Spleen (tissue), 11 donors: Measurements from ENCODE around the gene TENT4B. TPM values are rescaled to one million over a fixed set of nuclear protein-coding genes. Genes with fewer than 3 reads are reported as not detected.
"Not testable (repeated sequence)": the region's sequence is repeated elsewhere in the genome, so short reads cannot be mapped to it uniquely, and the experiment has no call there.

Source experiments
- DNase-seq: peaks from one replicate; pipeline ENCODE4 v3.0.0-alpha.2; 2020
- H3K27ac ChIP-seq, 8 donors: fragments of 200-600 bp; sonication (generic) in 7 of 8; 1 replicate in 4 of 8; 2 replicates in 4 of 8; pipeline versions ENCODE4 v1.5.0 to v1.8.0; 2016 to 2021; ENCODE audit warnings: inconsistent platforms in 4 of 8, mild to moderate bottlenecking in 4 of 8, moderate library complexity in 1 of 8
- H3K27me3 ChIP-seq, 7 donors: fragments of 200-600 bp; sonication (generic) in 6 of 7; replicated peaks in 1 of 7; 1 replicate in 4 of 7; 2 replicates in 3 of 7; pipeline versions ENCODE4 v1.5.0 to v1.8.0; 2016 to 2021; ENCODE audit warnings: inconsistent platforms in 3 of 7, mild to moderate bottlenecking in 1 of 7
- H3K36me3 ChIP-seq, 6 donors: fragments of 200-600 bp; sonication (generic) in 5 of 6; 1 replicate in 4 of 6; 2 replicates in 2 of 6; pipeline versions ENCODE4 v1.5.0 to v1.8.0; 2016 to 2021; ENCODE audit warnings: inconsistent platforms in 2 of 6
- H3K4me1 ChIP-seq, 6 donors: fragments of 200-600 bp; sonication (generic) in 5 of 6; 1 replicate in 3 of 6; 2 replicates in 3 of 6; pipeline versions ENCODE4 v1.5.0 to v1.8.0; 2016 to 2021; ENCODE audit warnings: inconsistent platforms in 3 of 6
- H3K4me3 ChIP-seq, 8 donors: fragments of 200-600 bp; sonication (generic) in 7 of 8; 1 replicate in 4 of 8; 2 replicates in 4 of 8; pipeline versions ENCODE4 v1.5.0 to v1.8.0; 2016 to 2021; ENCODE audit warnings: inconsistent platforms in 4 of 8, mild to moderate bottlenecking in 4 of 8, moderate library complexity in 2 of 8
- H3K9me3 ChIP-seq, 8 donors: fragments of 200-600 bp; sonication (generic) in 7 of 8; 1 replicate in 4 of 8; 2 replicates in 4 of 8; pipeline versions ENCODE4 v1.5.0 to v1.8.0; 2016 to 2021; ENCODE audit warnings: inconsistent platforms in 4 of 8
- POLR2A ChIP-seq, 3 donors: fragments of 450-650 bp; IDR thresholded peaks; one replicate each; pipeline ENCODE4 v1.5.1; 2017; ENCODE audit warnings: antibody characterized with exemption in 3 of 3, mild to moderate bottlenecking in 1 of 3
- POLR2AphosphoS5 ChIP-seq, 3 donors: sonication (generic); formaldehyde crosslinking; IDR thresholded peaks; one replicate each; pipeline ENCODE4 v1.5.1; 2017; ENCODE audit warnings: antibody characterized with exemption in 3 of 3
- WGBS, 5 donors: extraction: QIAGEN DNeasy Blood & Tissue Kit in 3 of 5; methylation state at CpG; one replicate each; pipeline versions ENCODE4 v1.1.5 to v1.1.7; 2013 to 2018; 5-methylcytosine and 5-hydroxymethylcytosine counted together
- intact Hi-C: fragments of 100-400 bp; cut with DNase I; formaldehyde crosslinking; loops from one replicate; pipeline ENCODE4 v1.15.0; 2023; ENCODE audit warnings: low total_unique reads
- polyA plus RNA-seq, 3 donors: library from polyadenylated mRNA; stranded (reverse); fragments of 200-250 nt; gene quantifications; one replicate each; pipeline ENCODE4 v1.2.1, GENCODE V29; 2013
- total RNA-seq, 7 donors: library from RNA; depleted of rRNA in 3 of 7; stranded (reverse); fragments of >200 nt in 3 of 7; fragmentation: NEBNext Ultra II Directional in 4 of 7; extraction: Animal tissue kit (Norgen Biotek cat#: 25700) in 4 of 7; gene quantifications; one replicate each; pipeline versions ENCODE4 v1.1.0 to v1.2.1, GENCODE V29; 2016 to 2021
- TF ChIP-seq, protein P1 (sequence below), 11 experiments: fragments of 200-600 bp in 7 of 11; fragments of 450-650 bp in 4 of 11; sonication (generic) in 4 of 11; IDR thresholded peaks in 8 of 11; conservative IDR thresholded peaks in 3 of 11; 1 replicate in 7 of 11; 2 replicates in 4 of 11; pipeline versions ENCODE4 v1.4.0 to v1.8.0; 2016 to 2021; ENCODE audit warnings: antibody characterized with exemption in 11 of 11, inconsistent platforms in 4 of 11, mild to moderate bottlenecking in 1 of 11
- donor health status: healthy with polysubstance abuse.
- donor health status: DM: no; HTN: no; CAD: no; lungs with moderate emphysema.
- donor health status: DM: no; HTN: no; CAD: no.
- donor health status: Bipolar disorder and iron deficiency.
- donor health status: healthy.
- donor health status: DM: no; HTN: no; CAD: no.
- donor health status: DM: yes; HTN: yes; CAD: no.

TENT4B gene
- total and polyA plus RNA-seq, 10 donors, result 4.2 to 16.4 (median 12.1) TPM

DNA sequence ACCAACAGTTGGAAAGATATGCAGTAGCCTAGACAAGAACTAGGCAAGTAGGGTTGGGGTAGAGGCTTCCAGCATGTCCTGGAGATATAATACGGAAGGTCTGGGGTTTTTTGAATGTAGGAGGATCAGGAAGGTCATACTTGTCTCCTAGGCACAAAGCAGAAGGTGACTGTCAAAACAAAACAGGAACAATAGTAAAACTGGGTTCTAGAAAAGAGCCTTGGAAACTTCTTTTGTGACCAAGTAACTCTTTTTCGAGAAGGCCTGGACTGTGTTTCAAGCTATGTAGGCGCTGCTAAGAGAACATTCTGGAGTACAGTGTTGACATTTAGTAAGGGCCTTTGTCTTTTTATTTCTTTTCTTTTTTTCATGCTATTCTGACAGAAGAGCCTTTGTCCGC lies 26.9 kb upstream of the TENT4B start:
- Histone ChIP-seq H3K4me3 (no peak overlapping the region), H3K4me1 (no peaks in the 10 kb centered on the region), H3K9me3 (no peaks in the 10 kb centered on the region), H3K27ac (no peak overlapping the region), H3K27me3 (no peaks in the 10 kb centered on the region), H3K36me3 (no peaks in the 10 kb centered on the region)
- no peak for DNase-seq
- WGBS, 5 donors, result 74 to 87% (median 86%) methylated on average over 4 of the region's 4 CpGs
- intact Hi-C loops, result no loop called here
- TF ChIP-seq POLR2AphosphoS5 (IDR thresholded peaks at IDR 0.05) (no peak), POLR2A (IDR thresholded peaks at IDR 0.05) (no peak)
- TF ChIP-seq, protein P1, sequence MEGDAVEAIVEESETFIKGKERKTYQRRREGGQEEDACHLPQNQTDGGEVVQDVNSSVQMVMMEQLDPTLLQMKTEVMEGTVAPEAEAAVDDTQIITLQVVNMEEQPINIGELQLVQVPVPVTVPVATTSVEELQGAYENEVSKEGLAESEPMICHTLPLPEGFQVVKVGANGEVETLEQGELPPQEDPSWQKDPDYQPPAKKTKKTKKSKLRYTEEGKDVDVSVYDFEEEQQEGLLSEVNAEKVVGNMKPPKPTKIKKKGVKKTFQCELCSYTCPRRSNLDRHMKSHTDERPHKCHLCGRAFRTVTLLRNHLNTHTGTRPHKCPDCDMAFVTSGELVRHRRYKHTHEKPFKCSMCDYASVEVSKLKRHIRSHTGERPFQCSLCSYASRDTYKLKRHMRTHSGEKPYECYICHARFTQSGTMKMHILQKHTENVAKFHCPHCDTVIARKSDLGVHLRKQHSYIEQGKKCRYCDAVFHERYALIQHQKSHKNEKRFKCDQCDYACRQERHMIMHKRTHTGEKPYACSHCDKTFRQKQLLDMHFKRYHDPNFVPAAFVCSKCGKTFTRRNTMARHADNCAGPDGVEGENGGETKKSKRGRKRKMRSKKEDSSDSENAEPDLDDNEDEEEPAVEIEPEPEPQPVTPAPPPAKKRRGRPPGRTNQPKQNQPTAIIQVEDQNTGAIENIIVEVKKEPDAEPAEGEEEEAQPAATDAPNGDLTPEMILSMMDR (IDR thresholded peaks at IDR 0.05 in 8 of 11, conservative IDR thresholded peaks at IDR 0.05 in 3 of 11), result no peak

DNA sequence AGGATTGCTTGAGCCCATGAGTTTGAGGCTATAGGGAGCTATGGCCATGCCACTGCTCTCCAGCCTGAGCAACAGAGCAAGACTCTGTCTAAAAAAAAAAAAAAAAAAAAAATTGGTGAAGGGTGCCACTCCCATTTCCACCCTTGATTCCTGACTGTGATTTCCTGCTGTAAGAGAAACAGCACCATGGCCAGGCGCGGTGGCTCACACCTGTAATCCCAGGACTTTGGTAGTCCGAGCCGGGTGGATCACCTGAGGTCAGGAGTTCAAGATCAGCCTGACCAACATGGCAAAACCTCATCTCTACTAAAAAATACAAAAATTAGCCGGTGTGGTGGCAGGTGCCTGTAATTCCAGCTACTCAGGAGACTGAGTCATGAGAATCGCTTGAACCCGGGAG lies 20.5 kb upstream of the TENT4B start:
- H3K4me1 ChIP-seq, H3K27me3 ChIP-seq, H3K27ac ChIP-seq, H3K4me3 ChIP-seq, H3K36me3 ChIP-seq, intact Hi-C loops, DNase-seq, H3K9me3 ChIP-seq: not testable (repeated sequence)
- WGBS, 5 donors, result 78 to 90% (median 85%) methylated on average over 7 of the region's 7 CpGs

DNA sequence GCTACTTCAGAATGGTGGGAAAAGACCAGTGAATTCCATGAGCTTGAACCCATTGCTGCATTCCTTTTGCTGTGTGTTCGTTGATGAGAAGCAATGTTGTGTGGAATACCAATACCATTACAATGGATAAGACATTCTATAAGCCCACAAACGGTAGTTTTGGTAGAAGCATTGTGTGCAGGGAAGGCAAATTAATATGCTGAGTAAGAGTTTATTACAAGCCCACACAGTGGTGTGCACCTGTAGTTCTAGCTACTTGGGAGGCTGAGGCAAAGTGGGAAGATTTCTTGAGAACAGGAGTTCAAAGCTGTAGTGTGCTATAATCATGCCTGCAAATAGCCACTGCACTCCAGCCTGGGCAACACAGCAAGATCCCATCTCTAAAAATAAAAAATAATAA lies 19.9 kb upstream of the TENT4B start:
- DNase-seq, result no peak
- Histone ChIP-seq H3K27ac (no peak overlapping the region), H3K9me3 (no peaks in the 10 kb centered on the region), H3K27me3 (no peaks in the 10 kb centered on the region), H3K4me3 (no peak overlapping the region), H3K36me3 (no peaks in the 10 kb centered on the region), H3K4me1 (no peaks in the 10 kb centered on the region)
- intact Hi-C loops, result no loop called here
- 30 to 79% (median 60%) methylated on average over 2 of the region's 2 CpGs for WGBS, 5 donors
- TF ChIP-seq POLR2AphosphoS5 (IDR thresholded peaks at IDR 0.05) (no peak), POLR2A (IDR thresholded peaks at IDR 0.05) (no peak)
- TF ChIP-seq, protein P1 (IDR thresholded peaks at IDR 0.05 in 8 of 11, conservative IDR thresholded peaks at IDR 0.05 in 3 of 11), result no peak

DNA sequence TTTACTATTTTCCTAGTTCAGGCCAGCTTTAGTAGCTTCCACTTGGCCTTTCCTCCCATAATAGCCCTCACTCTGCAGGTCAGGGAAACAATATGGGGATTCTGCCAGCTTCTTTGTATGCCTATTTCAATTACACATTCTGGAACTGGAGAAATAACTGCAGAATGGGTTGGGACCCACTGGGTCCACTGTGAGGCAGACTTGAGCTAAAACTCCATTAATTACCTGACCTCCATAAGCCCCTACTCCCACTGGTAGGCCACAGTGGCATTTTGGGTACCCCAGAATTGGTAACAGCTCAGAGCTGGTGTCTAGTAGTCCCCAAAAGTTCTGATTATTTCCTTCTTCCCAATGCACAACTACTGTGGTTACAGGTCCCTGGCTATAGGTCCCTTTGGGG lies 16.7 kb upstream of the TENT4B start:
- no peaks in the 10 kb centered on the region for H3K4me1 ChIP-seq

More for the DNA sequence above, 16.7 kb upstream of the TENT4B start:
- Histone ChIP-seq H3K27me3 (no peaks in the 10 kb centered on the region), H3K36me3 (no peaks in the 10 kb centered on the region), H3K4me3 (no peak overlapping the region), H3K9me3 (no peaks in the 10 kb centered on the region), H3K27ac (no peak overlapping the region)
- no peak for TF ChIP-seq POLR2AphosphoS5 (IDR thresholded peaks at IDR 0.05)
- no peak for TF ChIP-seq POLR2A (IDR thresholded peaks at IDR 0.05)
- TF ChIP-seq, protein P1 (IDR thresholded peaks at IDR 0.05 in 8 of 11, conservative IDR thresholded peaks at IDR 0.05 in 3 of 11), result no peak
- no peak for DNase-seq
- intact Hi-C loops, result no loop called here
